Neural progenitor cell (in vitro differentiated cells): ENCODE measurements around the gene KIF15. TPM values are rescaled to one million over a fixed set of nuclear protein-coding genes. Genes with fewer than 3 reads are reported as not detected.

ENCODE experiments used
- DNase-seq: peaks from one replicate; pipeline ENCODE4 v3.0.0-alpha.2; 2016; ENCODE audit warnings: low spot score
- H2AFZ ChIP-seq: fragments of 200-600 bp; sonication (generic); replicated peaks from 2 replicates; pipeline ENCODE4 v1.6.1; 2016; ENCODE audit warnings: antibody characterized with exemption
- H3F3A ChIP-seq: fragments of 200-600 bp; sonication (generic); 2 replicates; pipeline ENCODE4 v1.6.1; 2016; ENCODE audit warnings: antibody characterized with exemption, low read depth
- H3K27ac ChIP-seq: fragments of 200-600 bp; sonication (generic); 2 replicates; pipeline ENCODE4 v1.5.1; 2016; ENCODE audit warnings: mild to moderate bottlenecking
- H3K27me3 ChIP-seq: fragments of 200-600 bp; sonication (generic); 2 replicates; pipeline ENCODE4 v1.6.1; 2016; ENCODE audit warnings: mild to moderate bottlenecking, moderate library complexity
- H3K36me3 ChIP-seq: fragments of 200-600 bp; sonication (generic); 2 replicates; pipeline ENCODE4 v1.5.1; 2016
- H3K4me1 ChIP-seq: fragments of 200-600 bp; sonication (generic); 2 replicates; pipeline ENCODE4 v1.6.1; 2016; ENCODE audit warnings: mixed run types
- H3K4me2 ChIP-seq: fragments of 200-600 bp; sonication (generic); 2 replicates; pipeline ENCODE4 v1.6.1; 2016
- H3K4me3 ChIP-seq: fragments of 200-600 bp; sonication (generic); 2 replicates; pipeline ENCODE4 v1.5.1; 2016
- H3K79me2 ChIP-seq: fragments of 200-600 bp; sonication (generic); 2 replicates; pipeline ENCODE4 v1.6.1; 2016; ENCODE audit warnings: low read depth
- H3K9ac ChIP-seq: fragments of 200-600 bp; sonication (generic); 2 replicates; pipeline ENCODE4 v1.6.1; 2016
- H3K9me3 ChIP-seq: fragments of 200-600 bp; sonication (generic); 2 replicates; pipeline ENCODE4 v1.5.1; 2016; ENCODE audit warnings: low read depth
- H4K20me1 ChIP-seq: fragments of 200-600 bp; sonication (generic); 2 replicates; pipeline ENCODE4 v1.6.1; 2016; ENCODE audit warnings: low read depth
- H3K27ac Mint-ChIP-seq: 3 replicates; pipeline ENCODE4 v1.8.0; 2021; ENCODE audit warnings: mixed read lengths
- H3K27me3 Mint-ChIP-seq: 2 replicates; pipeline ENCODE4 v1.8.0; 2022; ENCODE audit warnings: low read depth, mild to moderate bottlenecking, inconsistent platforms, moderate library complexity, mixed read lengths; ENCODE audit not compliant: insufficient read depth
- H3K36me3 Mint-ChIP-seq: 3 replicates; pipeline ENCODE4 v1.8.0; 2021; ENCODE audit warnings: mixed read lengths
- H3K4me1 Mint-ChIP-seq: 3 replicates; pipeline ENCODE4 v1.8.0; 2021; ENCODE audit warnings: mixed read lengths
- H3K4me3 Mint-ChIP-seq: 3 replicates; pipeline ENCODE4 v1.8.0; 2021; ENCODE audit warnings: mild to moderate bottlenecking, moderate library complexity, mixed read lengths
- H3K9me3 Mint-ChIP-seq: 3 replicates; pipeline ENCODE4 v1.8.0; 2020; ENCODE audit warnings: mixed read lengths
- EZH2 ChIP-seq: fragments of 200-600 bp; sonication (generic); IDR thresholded peaks from 2 replicates; pipeline ENCODE4 v1.6.1; 2017; ENCODE audit warnings: antibody characterized with exemption, mild to moderate bottlenecking, moderate library complexity
- EZH2phosphoT487 ChIP-seq: fragments of 200-600 bp; sonication (generic); IDR thresholded peaks from 2 replicates; pipeline ENCODE4 v1.6.1; 2017; ENCODE audit warnings: antibody characterized with exemption
- total RNA-seq: library from RNA; depleted of rRNA; stranded (reverse); fragments of >200 nt; gene quantifications from 2 replicates; pipeline ENCODE4 v1.2.3, GENCODE V29; 2015; ENCODE audit warnings: low replicate concordance
- TF ChIP-seq, protein P1 (sequence below): fragments of 200-600 bp; sonication (generic); IDR thresholded peaks from 2 replicates; pipeline ENCODE4 v1.5.1; 2017; ENCODE audit warnings: antibody characterized with exemption, mild to moderate bottlenecking

Gene KIF15
- total RNA-seq, 1 donor from 2014 or later, result 83.4 TPM

DNA sequence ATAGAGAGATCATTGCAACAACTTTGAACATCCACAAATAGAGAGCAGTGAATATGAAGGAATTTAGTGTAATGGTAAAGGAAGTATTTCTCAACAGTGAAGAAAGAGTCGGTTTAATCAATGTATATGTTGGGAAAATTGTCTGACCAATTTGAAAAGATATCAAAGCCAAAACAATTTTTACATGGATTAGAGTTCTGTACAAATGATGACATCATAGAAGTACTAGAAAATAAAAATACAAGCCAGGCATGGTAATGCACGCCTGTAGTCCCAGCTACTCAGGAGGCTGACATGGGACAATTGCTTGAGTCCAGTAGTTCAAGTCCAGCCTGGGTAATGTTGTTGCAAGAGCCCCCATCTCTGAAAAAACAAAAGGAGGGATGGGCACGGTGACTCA lies 74.1 kb downstream of the KIF15 start:
- H3K9ac ChIP-seq, result no peak overlapping the region
- H3F3A ChIP-seq, result no peaks in the 10 kb centered on the region
- Mint-ChIP-seq H3K36me3 (peaks cover 50% of the 10 kb centered on the region), H3K27ac (no peak overlapping the region), H3K4me1 (no peaks in the 10 kb centered on the region), H3K27me3 (no peaks in the 10 kb centered on the region), H3K9me3 (peaks cover 8% of the 10 kb centered on the region), H3K4me3 (no peak overlapping the region)
- no peaks in the 10 kb centered on the region for H3K4me1 ChIP-seq
- H3K4me3 ChIP-seq, result no peak overlapping the region
- no peak for DNase-seq
- no peaks in the 10 kb centered on the region for H3K79me2 ChIP-seq
- no peak overlapping the region for H3K27ac ChIP-seq
- TF ChIP-seq EZH2phosphoT487 (no peak), EZH2 (no peak)
- TF ChIP-seq, protein P1, sequence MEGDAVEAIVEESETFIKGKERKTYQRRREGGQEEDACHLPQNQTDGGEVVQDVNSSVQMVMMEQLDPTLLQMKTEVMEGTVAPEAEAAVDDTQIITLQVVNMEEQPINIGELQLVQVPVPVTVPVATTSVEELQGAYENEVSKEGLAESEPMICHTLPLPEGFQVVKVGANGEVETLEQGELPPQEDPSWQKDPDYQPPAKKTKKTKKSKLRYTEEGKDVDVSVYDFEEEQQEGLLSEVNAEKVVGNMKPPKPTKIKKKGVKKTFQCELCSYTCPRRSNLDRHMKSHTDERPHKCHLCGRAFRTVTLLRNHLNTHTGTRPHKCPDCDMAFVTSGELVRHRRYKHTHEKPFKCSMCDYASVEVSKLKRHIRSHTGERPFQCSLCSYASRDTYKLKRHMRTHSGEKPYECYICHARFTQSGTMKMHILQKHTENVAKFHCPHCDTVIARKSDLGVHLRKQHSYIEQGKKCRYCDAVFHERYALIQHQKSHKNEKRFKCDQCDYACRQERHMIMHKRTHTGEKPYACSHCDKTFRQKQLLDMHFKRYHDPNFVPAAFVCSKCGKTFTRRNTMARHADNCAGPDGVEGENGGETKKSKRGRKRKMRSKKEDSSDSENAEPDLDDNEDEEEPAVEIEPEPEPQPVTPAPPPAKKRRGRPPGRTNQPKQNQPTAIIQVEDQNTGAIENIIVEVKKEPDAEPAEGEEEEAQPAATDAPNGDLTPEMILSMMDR, result no peak
- H2AFZ ChIP-seq, result no peak overlapping the region
- peaks cover 22% of the 10 kb centered on the region for H3K36me3 ChIP-seq
- no peak overlapping the region for H3K4me2 ChIP-seq
- no peaks in the 10 kb centered on the region for H3K9me3 ChIP-seq
- no peaks in the 10 kb centered on the region for H4K20me1 ChIP-seq
- no peaks in the 10 kb centered on the region for H3K27me3 ChIP-seq

DNA sequence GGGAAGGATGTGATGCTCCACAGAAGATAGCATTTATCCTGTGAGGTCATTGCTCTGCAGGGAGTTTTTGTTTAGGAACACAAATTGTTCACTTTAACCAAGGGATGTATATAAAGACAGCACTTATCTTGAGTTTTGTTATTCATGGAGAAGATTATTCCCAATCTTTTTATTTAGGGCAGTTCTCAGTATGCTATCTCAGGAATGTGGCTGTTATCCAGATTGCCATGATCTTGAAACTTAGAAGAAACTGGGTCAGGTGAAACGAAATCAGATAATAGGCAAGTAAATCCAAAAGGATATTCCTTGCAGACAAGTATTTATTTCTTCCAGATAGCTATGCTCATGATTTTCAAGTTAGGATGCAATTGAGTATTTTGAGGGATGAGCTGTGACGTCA lies 80.8 kb downstream of the KIF15 start:
- Histone ChIP-seq H3K9me3 (no peaks in the 10 kb centered on the region), H2AFZ (no peak overlapping the region), H4K20me1 (no peaks in the 10 kb centered on the region), H3K4me3 (no peak overlapping the region), H3F3A (no peaks in the 10 kb centered on the region), H3K27ac (no peak overlapping the region), H3K79me2 (no peaks in the 10 kb centered on the region), H3K27me3 (no peaks in the 10 kb centered on the region), H3K4me1 (no peaks in the 10 kb centered on the region), H3K9ac (no peak overlapping the region), H3K36me3 (peaks cover 24% of the 10 kb centered on the region), H3K4me2 (no peak overlapping the region)
- TF ChIP-seq EZH2phosphoT487 (no peak), EZH2 (no peak)
- TF ChIP-seq, protein P1, result no peak
- Mint-ChIP-seq H3K36me3 (peaks cover 36% of the 10 kb centered on the region), H3K4me1 (no peaks in the 10 kb centered on the region), H3K4me3 (no peak overlapping the region), H3K9me3 (no peaks in the 10 kb centered on the region), H3K27ac (no peak overlapping the region), H3K27me3 (no peaks in the 10 kb centered on the region)
- DNase-seq, result no peak

DNA sequence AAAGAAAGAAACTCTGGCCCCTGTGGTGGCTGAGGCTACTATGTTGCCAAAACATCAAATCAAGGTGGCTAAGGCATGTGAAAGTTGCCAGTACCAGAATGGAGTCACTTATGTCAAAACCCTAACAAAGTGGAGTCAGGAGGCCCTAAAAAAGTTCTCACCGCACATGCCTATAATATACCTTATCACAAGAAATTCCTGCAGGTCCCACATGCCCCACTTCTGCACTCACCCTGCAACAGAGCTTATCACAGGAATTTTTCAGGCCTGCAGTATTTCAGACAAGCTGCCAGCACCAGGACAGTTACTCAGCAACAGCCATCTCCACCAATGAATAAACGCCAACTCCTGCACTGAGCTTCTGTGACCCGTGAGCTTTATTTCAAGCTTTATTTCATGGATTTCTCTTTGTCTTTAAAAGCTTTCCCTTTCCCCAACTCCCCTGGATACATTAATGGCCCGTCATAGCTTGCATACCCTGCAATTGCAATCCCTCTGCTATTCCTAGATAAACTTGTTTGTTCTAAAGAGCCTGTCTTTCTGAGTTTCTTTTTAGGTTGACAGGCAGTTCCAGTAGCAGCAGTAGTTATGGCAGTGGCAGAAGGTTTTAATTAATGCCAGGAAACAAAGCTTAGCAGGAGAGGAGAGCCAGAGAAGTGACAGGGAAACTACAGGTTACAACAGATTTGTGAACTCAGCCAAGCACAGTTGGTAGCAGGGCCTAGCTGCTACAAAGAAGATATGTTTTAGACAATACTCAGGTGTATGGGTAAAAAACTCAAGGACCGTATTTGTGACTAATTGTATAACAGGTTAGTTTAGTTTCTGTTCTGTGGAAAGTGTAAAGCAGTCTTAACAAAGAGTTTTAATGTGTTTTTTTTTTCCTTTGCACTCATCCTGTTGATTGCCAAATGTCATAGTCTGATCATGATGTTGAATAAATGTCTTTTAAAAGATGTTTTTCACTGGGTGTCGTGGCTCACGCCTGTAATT lies 84.2 kb downstream of the KIF15 start:
- H3K36me3 ChIP-seq, result peaks cover 21% of the 10 kb centered on the region
- H3K4me1 Mint-ChIP-seq, result no peaks in the 10 kb centered on the region
- no peak overlapping the region for H3K4me2 ChIP-seq
- no peak overlapping the region for H3K27ac Mint-ChIP-seq
- H3K27ac ChIP-seq, result no peak overlapping the region
- H3K27me3 Mint-ChIP-seq, result no peaks in the 10 kb centered on the region
- no peaks in the 10 kb centered on the region for H3K79me2 ChIP-seq
- no peak overlapping the region for H3K9ac ChIP-seq
- peaks cover 22% of the 10 kb centered on the region for H3K36me3 Mint-ChIP-seq
- TF ChIP-seq EZH2phosphoT487 (no peak), EZH2 (no peak)
- TF ChIP-seq, protein P1, result no peak
- no peak overlapping the region for H2AFZ ChIP-seq
- no peak overlapping the region for H3K4me3 ChIP-seq
- H3F3A ChIP-seq, result no peaks in the 10 kb centered on the region
- H3K27me3 ChIP-seq, result no peaks in the 10 kb centered on the region
- no peaks in the 10 kb centered on the region for H4K20me1 ChIP-seq
- no peaks in the 10 kb centered on the region for H3K9me3 Mint-ChIP-seq
- H3K4me1 ChIP-seq, result no peaks in the 10 kb centered on the region
- H3K4me3 Mint-ChIP-seq, result no peak overlapping the region
- no peaks in the 10 kb centered on the region for H3K9me3 ChIP-seq
- no peak for DNase-seq
